Thyroid gland (tissue), 4 donors: ENCODE results near the gene SLC25A17.
"Not testable (repeated sequence)": the region's sequence is repeated elsewhere in the genome, so short reads cannot be mapped to it uniquely, and the experiment has no call there.

Experiments
- POLR2A ChIP-seq, 2 donors: fragments of 450-650 bp; IDR thresholded peaks; one replicate each; pipeline ENCODE4 v1.6.1; 2017; ENCODE audit warnings: antibody characterized with exemption in 2 of 2, mild to moderate bottlenecking in 2 of 2, moderate library complexity in 1 of 2
- TF ChIP-seq, protein P1 (sequence below), 6 experiments: fragments of 200-600 bp in 3 of 6; fragments of 450-650 bp in 3 of 6; sonication (generic) in 3 of 6; IDR thresholded peaks; one replicate each; pipeline ENCODE4 v1.5.1; 2016 to 2019; ENCODE audit warnings: antibody characterized with exemption in 6 of 6, mild to moderate bottlenecking in 2 of 6, inconsistent platforms in 1 of 6, moderate library complexity in 1 of 6

GRCh38 chr22:40720156-40720537, 99.0 kb downstream of the SLC25A17 start:
- TF ChIP-seq, protein P1, sequence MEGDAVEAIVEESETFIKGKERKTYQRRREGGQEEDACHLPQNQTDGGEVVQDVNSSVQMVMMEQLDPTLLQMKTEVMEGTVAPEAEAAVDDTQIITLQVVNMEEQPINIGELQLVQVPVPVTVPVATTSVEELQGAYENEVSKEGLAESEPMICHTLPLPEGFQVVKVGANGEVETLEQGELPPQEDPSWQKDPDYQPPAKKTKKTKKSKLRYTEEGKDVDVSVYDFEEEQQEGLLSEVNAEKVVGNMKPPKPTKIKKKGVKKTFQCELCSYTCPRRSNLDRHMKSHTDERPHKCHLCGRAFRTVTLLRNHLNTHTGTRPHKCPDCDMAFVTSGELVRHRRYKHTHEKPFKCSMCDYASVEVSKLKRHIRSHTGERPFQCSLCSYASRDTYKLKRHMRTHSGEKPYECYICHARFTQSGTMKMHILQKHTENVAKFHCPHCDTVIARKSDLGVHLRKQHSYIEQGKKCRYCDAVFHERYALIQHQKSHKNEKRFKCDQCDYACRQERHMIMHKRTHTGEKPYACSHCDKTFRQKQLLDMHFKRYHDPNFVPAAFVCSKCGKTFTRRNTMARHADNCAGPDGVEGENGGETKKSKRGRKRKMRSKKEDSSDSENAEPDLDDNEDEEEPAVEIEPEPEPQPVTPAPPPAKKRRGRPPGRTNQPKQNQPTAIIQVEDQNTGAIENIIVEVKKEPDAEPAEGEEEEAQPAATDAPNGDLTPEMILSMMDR (IDR thresholded peaks at IDR 0.05) = not testable (repeated sequence)
- not testable (repeated sequence) for TF ChIP-seq POLR2A (IDR thresholded peaks at IDR 0.05)
